ENCODE measurements around the gene BLACAT1. TPM values are rescaled to one million over a fixed set of nuclear protein-coding genes. Genes with fewer than 3 reads are reported as not detected.

The BLACAT1 gene
- total and polyA plus RNA-seq, 9 of the 15 experiments (the other 6 are each of a cell fraction or from before 2014, with no cell fraction given), result 0.10 to 5.9 (median 0.73) TPM

- TF ChIP-seq ZNF639 (CRISPR knock-in tag; conservative IDR thresholded peaks at IDR 0.05 in 1 of 2, IDR thresholded peaks at IDR 0.05 in 1 of 2) (no peak), NFIC (IDR thresholded peaks at IDR 0.05) (0 out of 2 replicates have a peak, but pooled peaks have one; percentile 35), MCM3 (IDR thresholded peaks at IDR 0.05) (no peak), ZFP1 (CRISPR knock-in tag; IDR thresholded peaks at IDR 0.05) (no peak), CREM (IDR thresholded peaks at IDR 0.05; ENCODE audit: low read depth) (no peak), CBFA2T2 (conservative IDR thresholded peaks at IDR 0.05) (0 out of 2 replicates have a peak, but pooled peaks have one; percentile 15), TEAD4 (IDR thresholded peaks at IDR 0.05; ENCODE audit: low read length) (0 out of 2 replicates have a peak, but pooled peaks have one; percentile 33), TEAD4 (CRISPR knock-in tag; IDR thresholded peaks at IDR 0.05; ENCODE audit: borderline replicate concordance) (no peak), SRSF7 (optimal IDR thresholded peaks at IDR 0.05; ENCODE audit: low read depth, low read length) (no peak), FOSL1 (tag; conservative IDR thresholded peaks at IDR 0.05) (no peak), PML (IDR thresholded peaks at IDR 0.05; ENCODE audit: low read length) (no peak), ZNF232 (CRISPR knock-in tag; IDR thresholded peaks at IDR 0.05) (no peak), ETV5 (CRISPR knock-in tag; IDR thresholded peaks at IDR 0.05; ENCODE audit: low read depth) (no peak), ZNF354B (CRISPR knock-in tag; IDR thresholded peaks at IDR 0.05) (no peak), ZNF263 (CRISPR knock-in tag; IDR thresholded peaks at IDR 0.05; ENCODE audit: borderline replicate concordance) (no peak), ZNF253 (CRISPR knock-in tag; conservative IDR thresholded peaks at IDR 0.05) (no peak), PPARD (CRISPR knock-in tag; IDR thresholded peaks at IDR 0.05) (no peak), JUND (IDR thresholded peaks at IDR 0.05; ENCODE audit: borderline replicate concordance, low read depth, low read length) (no peak), JUND (tag; IDR thresholded peaks at IDR 0.05; ENCODE audit: borderline replicate concordance, low read depth, low read length) (no peak), BMI1 (IDR thresholded peaks at IDR 0.05; ENCODE audit: low read length) (no peak), PKNOX1 (IDR thresholded peaks at IDR 0.05) (peak; percentile 93), POU5F1 (IDR thresholded peaks at IDR 0.05; ENCODE audit: borderline replicate concordance, low read depth, low read length, partially characterized antibody) (no peak)
- TF ChIP-seq, protein P1, sequence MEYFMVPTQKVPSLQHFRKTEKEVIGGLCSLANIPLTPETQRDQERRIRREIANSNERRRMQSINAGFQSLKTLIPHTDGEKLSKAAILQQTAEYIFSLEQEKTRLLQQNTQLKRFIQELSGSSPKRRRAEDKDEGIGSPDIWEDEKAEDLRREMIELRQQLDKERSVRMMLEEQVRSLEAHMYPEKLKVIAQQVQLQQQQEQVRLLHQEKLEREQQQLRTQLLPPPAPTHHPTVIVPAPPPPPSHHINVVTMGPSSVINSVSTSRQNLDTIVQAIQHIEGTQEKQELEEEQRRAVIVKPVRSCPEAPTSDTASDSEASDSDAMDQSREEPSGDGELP (CRISPR knock-in tag; IDR thresholded peaks at IDR 0.05; ENCODE audit: borderline replicate concordance), result peak; percentile 82
- TF ChIP-seq, protein P2, sequence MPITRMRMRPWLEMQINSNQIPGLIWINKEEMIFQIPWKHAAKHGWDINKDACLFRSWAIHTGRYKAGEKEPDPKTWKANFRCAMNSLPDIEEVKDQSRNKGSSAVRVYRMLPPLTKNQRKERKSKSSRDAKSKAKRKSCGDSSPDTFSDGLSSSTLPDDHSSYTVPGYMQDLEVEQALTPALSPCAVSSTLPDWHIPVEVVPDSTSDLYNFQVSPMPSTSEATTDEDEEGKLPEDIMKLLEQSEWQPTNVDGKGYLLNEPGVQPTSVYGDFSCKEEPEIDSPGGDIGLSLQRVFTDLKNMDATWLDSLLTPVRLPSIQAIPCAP (CRISPR knock-in tag; IDR thresholded peaks at IDR 0.05; ENCODE audit: borderline replicate concordance), result no peak
- TF ChIP-seq, protein P3, sequence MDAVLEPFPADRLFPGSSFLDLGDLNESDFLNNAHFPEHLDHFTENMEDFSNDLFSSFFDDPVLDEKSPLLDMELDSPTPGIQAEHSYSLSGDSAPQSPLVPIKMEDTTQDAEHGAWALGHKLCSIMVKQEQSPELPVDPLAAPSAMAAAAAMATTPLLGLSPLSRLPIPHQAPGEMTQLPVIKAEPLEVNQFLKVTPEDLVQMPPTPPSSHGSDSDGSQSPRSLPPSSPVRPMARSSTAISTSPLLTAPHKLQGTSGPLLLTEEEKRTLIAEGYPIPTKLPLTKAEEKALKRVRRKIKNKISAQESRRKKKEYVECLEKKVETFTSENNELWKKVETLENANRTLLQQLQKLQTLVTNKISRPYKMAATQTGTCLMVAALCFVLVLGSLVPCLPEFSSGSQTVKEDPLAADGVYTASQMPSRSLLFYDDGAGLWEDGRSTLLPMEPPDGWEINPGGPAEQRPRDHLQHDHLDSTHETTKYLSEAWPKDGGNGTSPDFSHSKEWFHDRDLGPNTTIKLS (IDR thresholded peaks at IDR 0.05; ENCODE audit: borderline replicate concordance, low read depth), result no peak
These were observed 39.5 kb upstream of the BLACAT1 start (continued) for GRCh38 chr1:205495237-205495823.
